ENCODE data around the gene PYGO2. TPM values are rescaled to one million over a fixed set of nuclear protein-coding genes. Genes with fewer than 3 reads are reported as not detected.

The PYGO2 gene
- total and polyA plus RNA-seq, 8 donors, result 26.6 to 42.9 (median 37.3) TPM

- DNase-seq (peak; percentile 94 to 98 (median 96)), ATAC-seq (peak; percentile 85)
- Histone ChIP-seq H3K4me3 (peak overlapping the region; percentile 59 to 74), H3K4me1 (peaks cover 19 to 42% of the 10 kb centered on the region in 2 donors), H3K27ac (peak overlapping the region; percentile 98 to 99), H3K36me3 (no peaks in the 10 kb centered on the region), H3K27me3 (no peaks in the 10 kb centered on the region), H3K9me3 (no peaks in the 10 kb centered on the region)
- peak; percentile 16 to 17 for TF ChIP-seq CTCF (IDR thresholded peaks at IDR 0.05)
- intact Hi-C loops (cut with DNase I), result no loop called here
Observed at GRCh38 chr1:154937085-154937987, 24.2 kb downstream of the PYGO2 start.

- intact Hi-C loops (cut with DNase I), result no loop called here
- Histone ChIP-seq H3K36me3 (no peaks in the 10 kb centered on the region), H3K27ac (peak within 1 kb of the TSS; percentile 98 to 99), H3K4me3 (peak within 1 kb of the TSS; percentile 59 to 74), H3K4me1 (peaks cover 12 to 35% of the 10 kb centered on the region in 2 donors), H3K27me3 (no peaks in the 10 kb centered on the region), H3K9me3 (no peaks in the 10 kb centered on the region)
- peak in 1 of 2 donors; percentile 25 for TF ChIP-seq CTCF (IDR thresholded peaks at IDR 0.05)
- ATAC-seq, result peak; percentile 93
- peak; percentile 96 to 99 (median 98) for DNase-seq
Observed at GRCh38 chr1:154936555-154937084, 25.0 kb downstream of the PYGO2 start, which contains the start of gene PMVK. Gene PMVK, minus strand, starts transcription at chr1:154936719. Its CDS starts 34 bp downstream, at chr1:154936685.

GRCh38 chr1:154935749-154936554 lies 25.6 kb downstream of the PYGO2 start:
- Histone ChIP-seq H3K4me3 (peak overlapping the region; percentile 59 to 74), H3K27ac (peak overlapping the region; percentile 98 to 99), H3K36me3 (peaks cover 0 to 6% of the 10 kb centered on the region in 2 donors), H3K4me1 (peaks cover 8 to 31% of the 10 kb centered on the region in 2 donors), H3K9me3 (no peaks in the 10 kb centered on the region), H3K27me3 (no peaks in the 10 kb centered on the region)
- peak; percentile 1 for ATAC-seq
- no peak for DNase-seq
- TF ChIP-seq CTCF (IDR thresholded peaks at IDR 0.05), result no peak
- intact Hi-C loops (cut with DNase I), result no loop called here

- no peaks in the 10 kb centered on the region for H3K9me3 ChIP-seq
- ATAC-seq, result no peak
- intact Hi-C loops (cut with DNase I), result no loop called here
Observed at GRCh38 chr1:154934358-154934948, 27.1 kb downstream of the PYGO2 start.

More at GRCh38 chr1:154934358-154934948, 27.1 kb downstream of the PYGO2 start:
- Histone ChIP-seq H3K4me3 (no peak overlapping the region), H3K27me3 (no peaks in the 10 kb centered on the region), H3K36me3 (peaks cover 0 to 18% of the 10 kb centered on the region in 2 donors), H3K4me1 (peaks cover 8 to 31% of the 10 kb centered on the region in 2 donors), H3K27ac (no peak overlapping the region)
- no peak for TF ChIP-seq CTCF (IDR thresholded peaks at IDR 0.05)
- DNase-seq, result no peak

All from left lung (tissue), 10 donors.